K562 (cell line): ENCODE measurements around the gene KRTCAP2. TPM values are rescaled to one million over a fixed set of nuclear protein-coding genes. Genes with fewer than 3 reads are reported as not detected.
A peak's percentile ranks its signal among the peaks of the same experiment; 100 is the strongest.

Source experiments
- BRD4 ChIP-seq: fragments of 200-600 bp; sonication (generic); IDR thresholded peaks from 2 replicates; pipeline ENCODE4 v1.6.1; 2017; ENCODE audit warnings: inconsistent platforms
- ERF ChIP-seq: fragments of 450-650 bp; formaldehyde crosslinking; IDR thresholded peaks from 2 replicates; pipeline ENCODE4 v1.4.0; 2020; ENCODE audit warnings: mild to moderate bottlenecking, mixed read lengths
- GABPB1 ChIP-seq: sonication (generic); formaldehyde crosslinking; IDR thresholded peaks from 2 replicates; pipeline ENCODE4 v1.8.0; 2022; ENCODE audit warnings: mild to moderate bottlenecking, missing genetic modification reagents
- NR2C1 ChIP-seq, 2 experiments: fragments of 450-650 bp; IDR thresholded peaks; 2 replicates each; pipeline ENCODE4 v1.6.1; 2017; ENCODE audit warnings: mild to moderate bottlenecking in 2 of 2, antibody characterized with exemption in 1 of 2, inconsistent platforms in 1 of 2, missing compliant biosample characterization in 1 of 2, missing genetic modification characterization in 1 of 2
- NR3C1 ChIP-seq: sonication (generic); formaldehyde crosslinking; IDR thresholded peaks from 2 replicates; pipeline ENCODE4 v1.8.1; 2022; ENCODE audit warnings: missing genetic modification reagents
- REST ChIP-seq, 2 experiments: fragments of 450-650 bp; formaldehyde crosslinking in 1 of 2; IDR thresholded peaks; 2 replicates each; pipeline versions ENCODE4 v1.4.0 to v1.6.1; 2014 to 2020; ENCODE audit warnings: mild to moderate bottlenecking in 2 of 2, borderline replicate concordance in 1 of 2, low read depth in 1 of 2
- TSHZ1 ChIP-seq: fragments of 250-450 bp; sonication (Bioruptor Pico); IDR thresholded peaks from 2 replicates; pipeline ENCODE4 v1.4.0; 2020; ENCODE audit warnings: mild to moderate bottlenecking, moderate library complexity
- ZHX1 ChIP-seq: fragments of 150-350 bp; conservative IDR thresholded peaks from 2 replicates; pipeline ENCODE4 v1.6.1; 2014; ENCODE audit warnings: low read length
- ZNF644 ChIP-seq: fragments of 200-800 bp; sonication (Bioruptor generic); IDR thresholded peaks from 2 replicates; pipeline ENCODE4 v1.6.1; 2016; ENCODE audit warnings: low read depth, missing genetic modification characterization, missing compliant biosample characterization
- ZNF76 ChIP-seq: fragments of 250-450 bp; sonication (Bioruptor Pico); IDR thresholded peaks from 2 replicates; pipeline ENCODE4 v1.4.0; 2020; ENCODE audit warnings: mild to moderate bottlenecking, moderate library complexity, borderline replicate concordance
- polyA plus RNA-seq, 8 experiments: library from polyadenylated mRNA; depleted of rRNA in 4 of 8; stranded (reverse) in 5 of 8; unstranded in 3 of 8; fragments of >200 nt; fragmentation: Nextera tagmentation in 2 of 8; fragmentation: Illumina TruSeq in 1 of 8; extraction: Ambion mirVana in 2 of 8; extraction: Trizol in 1 of 8; gene quantifications; 2 replicates each; pipeline versions ENCODE4 v1.2.1 to v1.2.3, GENCODE V29; 2011 to 2014; ENCODE audit warnings: inconsistent platforms in 1 of 8, missing spikeins in 1 of 8
- total RNA-seq, 7 experiments: library from RNA; depleted of rRNA in 6 of 7; stranded (reverse); fragments of >200 nt in 6 of 7; fragmentation: Illumina TruSeq in 2 of 7; extraction: Trizol in 2 of 7; gene quantifications; 2 replicates each; pipeline versions ENCODE4 v1.2.1 to v1.2.3, GENCODE V29; 2011 to 2021; ENCODE audit warnings: low replicate concordance in 1 of 7

KRTCAP2 gene
- total and polyA plus RNA-seq, 9 of the 15 experiments (the other 6 are each of a cell fraction or from before 2014, with no cell fraction given): 126 to 436 (median 244) TPM

- TF ChIP-seq NR2C1 (IDR thresholded peaks at IDR 0.05) (peak; percentile 98), NR2C1 (tag; IDR thresholded peaks at IDR 0.05) (peak; percentile 98), ZHX1 (no peak), ZNF76 (CRISPR knock-in tag) (no peak), REST (IDR thresholded peaks at IDR 0.05; ENCODE audit: borderline replicate concordance) (no peak), REST (CRISPR knock-in tag; IDR thresholded peaks at IDR 0.05; ENCODE audit: low read depth) (0 out of 2 replicates have a peak, but pooled peaks have one; percentile 32), ERF (CRISPR knock-in tag) (no peak), GABPB1 (CRISPR knock-in tag) (peak; percentile 95), NR3C1 (CRISPR knock-in tag) (0 out of 2 replicates have a peak, but pooled peaks have one; percentile 41), ZNF644 (tag) (0 out of 2 replicates have a peak, but pooled peaks have one; percentile 61), TSHZ1 (CRISPR knock-in tag) (no peak), BRD4 (peak; percentile 84; the same call in 1 of the 2 replicates)
These were observed 35.6 kb upstream of the KRTCAP2 start, which contains the start of gene MTX1 (continued) for GRCh38 chr1:155208541-155209311.
